Ramos (cell line): ENCODE data around the gene DOLPP1.
"Not testable (repeated sequence)": the region's sequence is repeated elsewhere in the genome, so short reads cannot be mapped to it uniquely, and the experiment has no call there.

ENCODE experiments used
- in situ Hi-C: fragments of 300-500 bp; cut with MboI; formaldehyde crosslinking; loops from one replicate; pipeline ENCODE4 v1.14.3; 2022; ENCODE audit warnings: low sequenced_read_pairs; ENCODE audit not compliant: unreplicated experiment

Gene DOLPP1

DNA sequence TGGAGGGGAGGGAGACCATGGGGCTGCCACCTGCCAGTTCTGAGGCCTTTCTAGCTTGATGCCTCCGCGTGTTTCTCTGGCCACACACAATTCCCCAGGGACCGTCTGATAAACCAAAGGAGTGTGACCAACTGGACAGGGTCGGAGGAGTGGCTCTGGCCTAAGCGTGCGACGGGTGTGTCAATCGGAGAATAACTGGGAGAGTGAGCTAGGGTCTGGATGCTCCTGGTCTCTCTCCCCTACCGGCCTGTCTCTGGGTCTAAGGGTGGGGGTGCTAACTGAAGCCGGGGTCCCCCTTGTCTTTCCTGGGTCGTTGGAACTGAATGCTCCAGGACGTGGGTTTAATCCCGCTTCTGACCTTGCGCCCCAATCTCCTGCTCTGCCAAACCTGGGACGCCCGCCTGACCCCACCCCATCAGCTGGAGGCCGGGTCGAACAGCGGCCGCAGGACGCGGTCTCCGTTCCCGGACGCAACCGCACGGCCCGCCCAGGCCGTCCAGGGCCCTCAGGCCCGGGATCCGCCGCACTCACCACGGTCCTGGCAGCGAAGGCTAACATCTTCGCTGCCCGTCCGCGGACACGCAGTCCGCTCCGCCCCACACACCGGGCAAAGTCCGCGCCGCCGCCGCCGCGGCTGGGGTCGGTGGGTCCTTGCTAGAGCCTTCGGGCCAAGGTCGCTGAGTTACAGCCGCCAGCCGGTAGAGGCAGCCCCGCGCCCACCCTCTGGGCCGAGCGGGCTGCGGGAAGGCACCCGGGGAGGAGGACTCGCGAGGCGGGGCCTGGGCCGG is 29.2 kb downstream of the DOLPP1 start:
- in situ Hi-C loops: no loop called here

DNA sequence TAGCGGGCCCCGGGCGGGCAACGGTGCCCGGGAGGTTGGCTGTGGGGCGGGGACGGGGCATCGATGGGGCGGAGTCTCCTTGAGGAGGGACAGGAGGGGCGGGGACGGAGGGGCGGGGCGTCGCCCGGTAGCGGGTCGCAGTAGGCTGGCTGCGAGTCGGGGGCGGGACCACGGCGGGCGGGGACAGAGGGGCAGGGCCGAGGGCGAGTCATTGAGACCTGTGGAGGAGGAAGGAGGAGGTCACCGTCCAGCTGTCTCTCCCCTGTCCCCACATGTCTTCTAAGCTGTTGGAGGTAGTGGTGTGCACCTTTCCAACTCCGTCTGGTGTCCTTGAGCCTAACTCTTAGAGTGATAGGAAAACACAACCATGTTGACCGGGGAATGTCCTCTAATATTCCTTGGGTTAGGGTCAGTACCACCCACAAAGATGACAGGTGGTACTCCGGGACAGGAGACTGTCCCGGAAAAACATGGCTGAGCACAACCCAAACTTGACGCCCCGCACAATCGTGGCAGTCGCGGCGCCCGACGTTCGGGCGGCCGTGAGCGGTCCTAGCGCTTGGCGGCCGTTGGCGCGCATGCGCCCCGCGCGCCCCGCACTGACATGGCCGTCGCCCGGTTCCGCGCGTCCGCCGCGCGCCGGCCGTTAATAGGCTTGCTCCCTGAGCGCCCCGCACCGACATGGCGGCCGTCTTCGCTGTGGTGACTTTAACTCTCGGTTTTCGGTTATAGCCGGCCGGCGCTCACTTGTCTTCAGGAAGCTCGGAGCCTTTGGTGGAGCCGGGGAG is 30.0 kb downstream of the DOLPP1 start, which contains the start of the genes CRAT and PTPA:
Gene CRAT, minus strand, starts transcription at position 54 of the 788 bp plus-strand sequence. CDS start 284 bp downstream, outside the sequence.
Gene PTPA, plus strand, starts transcription at position 676 of the 788 bp plus-strand sequence. CDS start 186 bp downstream, outside the sequence.
- in situ Hi-C loops: no loop called here

DNA sequence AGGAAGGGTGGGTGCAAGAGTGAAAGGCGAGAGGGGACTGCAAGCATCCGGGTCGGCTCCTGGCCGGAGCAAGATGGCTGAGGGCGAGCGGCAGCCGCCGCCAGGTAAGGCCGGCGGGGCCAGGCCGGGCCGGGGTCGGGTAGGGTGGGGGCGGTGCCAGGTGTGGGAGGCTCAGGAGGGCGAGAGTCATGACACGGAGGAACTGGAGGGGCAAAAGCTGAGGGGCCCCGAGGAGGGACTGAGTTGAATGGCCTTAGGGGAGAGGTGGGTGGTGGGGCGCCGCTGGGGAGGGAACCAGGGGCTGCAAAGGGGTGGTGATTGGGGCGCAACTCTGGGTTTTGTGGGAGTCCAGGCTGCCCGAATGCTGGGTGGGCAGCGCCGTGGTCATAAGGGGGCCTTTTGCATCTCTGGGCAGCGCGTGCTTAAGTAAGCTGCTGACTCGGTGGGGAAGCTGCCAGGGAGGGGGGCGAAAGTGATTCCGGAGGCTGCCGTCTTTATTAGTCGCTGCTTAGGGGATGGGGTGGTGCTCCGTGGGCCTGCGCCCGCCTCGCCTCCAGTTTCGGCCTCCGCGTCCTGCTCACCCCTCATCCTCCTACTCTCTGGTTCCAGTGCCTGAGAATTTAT is 30.7 kb downstream of the DOLPP1 start:
- in situ Hi-C loops: no loop called here

DNA sequence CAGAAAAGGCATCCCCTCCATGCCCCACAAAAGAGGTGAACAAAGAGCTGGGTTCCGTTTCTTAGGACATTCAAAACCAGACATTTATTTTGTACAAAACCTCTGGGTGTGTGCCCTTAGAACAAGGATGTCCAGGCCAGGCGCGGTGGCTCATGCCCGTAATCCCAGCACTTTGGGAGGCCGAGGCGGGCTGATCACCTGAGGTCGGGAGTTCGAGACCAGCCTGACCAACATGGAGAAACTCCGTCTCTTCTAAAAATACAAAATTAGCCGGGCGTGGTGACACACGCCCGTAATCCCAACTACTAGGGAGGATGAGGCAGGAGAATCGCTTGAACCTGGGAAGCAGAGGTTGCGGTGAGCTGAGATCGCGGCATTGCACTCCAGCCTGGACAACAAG is 31.6 kb downstream of the DOLPP1 start:
- in situ Hi-C loops: not testable (repeated sequence)

DNA sequence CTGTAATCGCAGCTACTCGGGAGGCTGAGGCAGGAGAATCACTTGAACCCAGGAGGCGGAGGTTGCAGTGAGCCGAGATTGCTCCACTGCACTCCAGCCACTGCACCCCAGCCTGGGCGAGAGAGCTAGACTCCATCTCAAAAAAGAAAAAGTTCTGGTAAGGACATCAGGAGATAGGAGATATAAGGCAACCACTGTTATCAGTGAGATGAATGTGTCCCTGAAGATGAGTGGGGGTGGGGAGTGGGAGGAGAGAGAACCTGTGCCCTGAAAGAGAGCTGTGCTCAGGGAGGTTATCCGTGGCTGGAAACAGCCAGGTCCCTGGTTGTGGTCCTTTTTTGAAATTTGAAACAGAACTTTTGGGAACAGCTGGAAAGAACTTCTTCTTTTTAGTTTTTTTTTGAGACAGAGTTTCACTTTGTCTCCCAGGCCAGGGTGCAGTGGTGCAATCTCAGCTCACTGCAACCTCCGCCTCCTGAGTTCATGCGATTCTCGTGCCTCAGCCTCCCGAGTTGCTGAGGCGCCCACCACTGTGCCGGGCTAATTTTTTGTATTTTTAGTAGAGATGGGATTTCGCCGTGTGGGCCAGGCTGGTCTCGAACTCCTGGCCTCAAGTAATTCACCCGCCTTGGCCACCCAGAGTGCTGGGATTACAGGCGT is 32.9 kb downstream of the DOLPP1 start:
- in situ Hi-C loops: no loop called here

DNA sequence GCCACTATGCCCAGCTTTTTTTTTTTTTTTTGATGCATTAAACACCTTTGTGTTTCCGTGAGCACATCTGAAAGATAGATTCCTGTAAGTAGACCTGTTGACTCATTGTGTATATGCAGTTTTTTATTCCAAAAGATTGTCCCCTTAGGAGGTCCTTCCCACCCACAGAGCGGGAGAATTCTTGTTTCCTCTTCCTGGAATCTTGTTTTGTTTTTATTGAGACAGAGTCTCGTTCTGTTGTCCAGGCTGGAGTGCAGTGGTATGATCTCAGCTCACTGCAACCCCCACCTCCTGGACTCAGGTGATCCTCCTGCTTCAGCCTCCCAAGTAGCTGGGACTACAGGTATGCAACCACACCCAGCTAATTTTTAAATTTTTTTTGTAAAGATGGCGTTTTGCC is 37.9 kb downstream of the DOLPP1 start:
- in situ Hi-C loops: no loop called here

DNA sequence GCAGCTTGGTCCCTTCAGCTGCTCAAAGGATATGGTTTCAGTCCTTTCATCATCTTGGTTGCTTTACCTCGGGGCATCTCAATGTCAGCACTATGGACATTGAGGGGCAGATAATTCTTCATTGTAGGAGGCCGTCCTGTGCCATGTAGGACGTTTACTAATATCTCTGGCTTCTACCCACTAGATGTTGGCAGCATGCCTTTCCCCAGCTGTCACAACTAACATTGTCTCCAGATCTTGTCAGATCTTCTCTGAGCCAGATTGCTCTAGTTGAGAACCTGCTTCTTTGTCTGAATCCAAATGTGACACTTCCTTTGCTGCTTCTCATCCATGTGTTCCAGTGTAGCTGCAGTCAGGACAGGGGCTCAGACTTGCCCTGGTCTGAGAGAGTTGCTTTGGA is 40.6 kb downstream of the DOLPP1 start:
- in situ Hi-C loops: no loop called here

DNA sequence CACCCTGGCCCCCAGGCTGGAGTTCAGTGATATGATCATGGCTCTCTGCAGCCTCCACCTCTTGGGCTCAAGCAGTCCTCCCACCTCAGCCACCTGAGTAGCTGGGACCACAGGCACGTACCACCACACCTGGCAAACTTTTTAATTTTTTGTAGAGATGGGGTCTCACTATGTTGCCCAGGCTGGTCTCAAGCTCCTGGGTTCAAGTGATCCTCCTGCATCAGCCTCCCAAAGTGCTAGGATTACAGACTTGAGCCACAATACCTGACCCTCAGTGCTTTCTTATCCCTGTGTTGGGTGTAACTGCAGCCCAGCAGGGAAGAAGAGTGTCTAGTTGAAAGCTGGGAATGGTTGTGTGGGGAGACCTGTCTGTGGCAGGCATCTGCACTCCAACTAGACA is 41.2 kb downstream of the DOLPP1 start:
- in situ Hi-C loops: no loop called here

DNA sequence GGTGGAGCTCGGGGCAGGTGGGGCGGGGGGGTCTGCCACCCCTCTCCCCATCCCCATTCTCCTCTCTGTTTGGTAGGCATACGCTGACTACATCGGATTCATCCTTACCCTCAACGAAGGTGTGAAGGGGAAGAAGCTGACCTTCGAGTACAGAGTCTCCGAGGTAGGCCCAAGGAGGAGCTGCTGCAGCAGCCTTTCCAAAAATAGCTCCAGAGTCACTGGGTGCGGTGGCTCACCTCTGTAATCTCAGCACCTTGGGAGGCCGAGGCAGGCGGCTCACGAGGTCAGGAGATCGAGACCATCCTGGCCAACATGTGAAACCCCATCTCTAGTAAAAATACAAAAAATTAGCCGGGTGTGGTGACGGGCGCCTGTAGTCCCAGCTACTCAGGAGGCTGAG is 42.1 kb downstream of the DOLPP1 start:
- in situ Hi-C loops: not testable (repeated sequence)

DNA sequence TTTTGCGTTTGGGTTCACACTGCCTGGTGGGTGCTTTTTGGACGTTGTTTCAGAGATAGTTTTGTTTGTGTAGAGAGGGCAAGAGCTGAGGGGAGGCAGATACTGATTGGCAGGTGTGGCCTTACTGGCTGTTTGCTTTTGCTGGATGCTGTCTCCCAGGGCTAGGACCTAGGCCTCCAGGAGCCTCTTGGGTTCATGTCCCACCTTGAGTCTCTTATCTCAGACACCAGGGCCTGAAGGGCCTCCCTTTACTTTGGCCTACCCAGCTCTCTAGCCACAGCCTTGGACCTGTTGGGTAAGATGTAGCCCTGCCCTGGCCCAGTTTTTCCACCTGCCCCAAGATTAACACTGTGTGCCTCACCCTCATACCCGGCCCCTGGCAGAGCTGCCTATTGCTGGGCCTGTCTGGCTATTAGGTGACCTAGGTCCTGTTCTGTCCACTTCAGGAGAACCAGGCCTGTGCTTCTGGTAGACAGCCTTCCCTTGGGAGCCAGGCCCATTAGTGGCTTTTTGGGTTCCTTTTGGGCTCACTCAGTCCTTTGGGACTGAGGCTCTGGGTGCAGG is 43.7 kb downstream of the DOLPP1 start:
- in situ Hi-C loops: loop anchor here (25.0 kb wide), 1 partner anchor 663 kb away; no protein-coding TSS in a partner anchor

DNA sequence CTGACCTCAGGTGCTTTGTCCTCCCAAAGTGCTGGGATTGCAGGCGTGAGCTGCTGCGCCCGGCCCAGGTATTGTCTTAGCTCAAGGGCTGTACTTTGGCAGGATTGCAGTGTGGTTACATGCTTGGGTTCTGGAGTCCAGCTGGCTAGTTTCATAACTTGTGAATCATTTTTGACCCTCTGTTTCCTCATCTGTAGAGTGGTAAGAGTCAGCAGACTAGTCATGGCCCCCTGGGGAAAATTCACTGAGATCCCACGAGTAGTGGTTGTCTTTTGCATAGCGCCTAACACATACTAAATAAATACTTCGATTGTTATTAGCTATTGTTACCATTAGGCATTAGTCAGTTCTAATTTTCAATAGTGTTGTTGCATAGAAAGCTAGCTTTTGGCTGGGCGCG is 44.6 kb downstream of the DOLPP1 start:
- in situ Hi-C loops: loop anchor here (25.0 kb wide), 1 partner anchor 662 kb away; no protein-coding TSS in a partner anchor

DNA sequence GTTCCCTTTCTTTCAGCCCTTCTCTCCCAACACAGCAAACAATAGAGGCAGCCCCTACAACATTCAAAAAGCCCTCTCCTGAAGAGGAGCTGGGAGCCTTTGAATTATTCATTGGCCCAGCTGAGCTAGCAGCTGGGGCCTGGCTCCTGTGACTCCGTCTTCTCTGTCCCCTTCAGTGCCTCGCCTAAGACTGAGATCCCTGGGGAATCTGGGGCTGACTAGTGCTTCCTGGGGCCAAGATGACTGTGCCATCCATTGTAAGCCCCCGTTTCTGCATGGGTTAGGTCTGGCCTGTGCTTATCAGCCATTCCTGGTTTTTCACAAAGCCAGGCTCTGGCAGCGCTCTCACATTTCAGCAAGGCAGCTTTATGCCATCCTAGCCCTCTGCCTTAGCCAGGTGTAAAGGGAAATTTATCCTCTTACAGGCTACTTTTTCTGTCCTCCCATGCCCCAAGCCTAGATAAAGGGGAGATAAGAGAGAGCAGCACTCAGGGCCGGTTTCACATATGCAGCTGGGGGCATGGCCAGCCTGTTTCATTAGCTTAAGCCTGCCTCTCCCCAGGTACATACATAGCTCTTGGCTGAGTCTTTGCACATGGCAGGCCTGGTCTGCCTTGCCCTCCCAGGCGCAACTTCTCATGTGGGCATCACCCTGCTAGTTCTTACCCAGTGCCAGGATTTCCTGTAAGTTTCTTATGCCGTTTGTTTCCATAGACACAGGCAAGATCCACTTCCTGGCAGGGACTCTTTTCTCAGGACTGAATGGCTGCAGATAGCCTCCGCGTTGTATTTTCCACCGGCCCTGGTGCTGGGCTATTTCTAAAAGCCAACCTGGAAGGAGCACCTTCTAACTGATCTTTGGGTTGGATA is 46.1 kb downstream of the DOLPP1 start:
- in situ Hi-C loops: loop anchor here (25.0 kb wide), 1 partner anchor 660 kb away; no protein-coding TSS in a partner anchor

DNA sequence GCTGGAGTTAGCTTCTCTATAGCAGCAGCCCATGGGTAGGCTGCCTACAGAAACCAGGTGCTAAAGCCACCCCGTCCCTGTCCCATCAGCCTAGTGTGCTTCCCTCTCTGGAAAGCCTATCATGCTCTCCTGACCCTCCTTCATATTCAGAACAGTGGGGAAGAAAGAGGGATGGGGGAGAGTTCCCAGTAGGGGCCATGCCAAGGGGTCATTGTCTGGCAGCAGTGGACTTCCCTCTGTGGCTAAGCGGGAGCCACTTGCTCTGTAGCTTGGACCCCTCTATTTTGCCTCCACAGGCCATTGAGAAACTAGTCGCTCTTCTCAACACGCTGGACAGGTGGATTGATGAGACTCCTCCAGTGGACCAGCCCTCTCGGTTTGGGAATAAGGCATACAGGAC is 47.8 kb downstream of the DOLPP1 start:
- in situ Hi-C loops: loop anchor here (25.0 kb wide), 1 partner anchor 659 kb away; no protein-coding TSS in a partner anchor

DNA sequence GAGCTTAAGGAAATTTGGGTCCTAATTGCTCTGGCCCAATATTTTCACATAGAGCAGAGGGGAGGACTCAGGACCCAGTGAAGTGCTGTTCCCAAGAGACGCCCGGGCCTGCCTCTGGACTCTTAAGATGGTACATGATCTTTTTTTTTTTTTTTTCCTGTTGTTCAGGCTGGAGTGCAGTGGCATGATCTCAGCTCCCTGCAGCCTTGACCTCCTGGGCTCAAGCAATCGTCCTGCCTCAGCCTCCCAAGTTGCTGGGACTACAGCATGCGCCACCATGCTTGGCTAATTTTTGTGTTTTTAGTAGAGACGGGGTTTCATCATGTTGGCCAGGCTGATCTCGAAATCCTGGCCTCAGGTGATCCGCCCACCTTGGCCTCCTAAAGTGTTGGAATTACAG is 49.4 kb downstream of the DOLPP1 start:
- in situ Hi-C loops: loop anchor here (5.0 to 25.0 kb wide), 2 partner anchors 482 to 657 kb away; no protein-coding TSS in a partner anchor

DNA sequence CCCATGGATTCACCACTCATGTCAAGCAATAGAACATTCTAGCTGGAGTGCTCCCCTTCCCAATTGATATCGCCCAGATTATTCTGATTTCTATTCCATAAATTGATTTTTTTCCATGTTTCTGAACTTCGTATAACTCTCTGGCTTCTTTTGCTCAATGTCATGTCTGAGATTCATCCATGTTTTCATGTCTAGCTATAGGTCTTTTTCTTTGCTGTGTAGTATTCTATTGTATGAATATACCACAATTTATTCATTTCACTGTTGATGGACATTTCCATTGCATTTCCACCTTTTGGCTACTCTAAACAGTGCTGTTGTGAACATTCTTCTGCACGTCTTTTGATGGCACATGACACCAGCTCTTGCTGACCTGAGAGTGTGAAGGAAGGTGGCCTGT is 49.9 kb downstream of the DOLPP1 start:
- in situ Hi-C loops: loop anchor here (5.0 to 25.0 kb wide), 2 partner anchors 482 to 657 kb away; no protein-coding TSS in a partner anchor

DNA sequence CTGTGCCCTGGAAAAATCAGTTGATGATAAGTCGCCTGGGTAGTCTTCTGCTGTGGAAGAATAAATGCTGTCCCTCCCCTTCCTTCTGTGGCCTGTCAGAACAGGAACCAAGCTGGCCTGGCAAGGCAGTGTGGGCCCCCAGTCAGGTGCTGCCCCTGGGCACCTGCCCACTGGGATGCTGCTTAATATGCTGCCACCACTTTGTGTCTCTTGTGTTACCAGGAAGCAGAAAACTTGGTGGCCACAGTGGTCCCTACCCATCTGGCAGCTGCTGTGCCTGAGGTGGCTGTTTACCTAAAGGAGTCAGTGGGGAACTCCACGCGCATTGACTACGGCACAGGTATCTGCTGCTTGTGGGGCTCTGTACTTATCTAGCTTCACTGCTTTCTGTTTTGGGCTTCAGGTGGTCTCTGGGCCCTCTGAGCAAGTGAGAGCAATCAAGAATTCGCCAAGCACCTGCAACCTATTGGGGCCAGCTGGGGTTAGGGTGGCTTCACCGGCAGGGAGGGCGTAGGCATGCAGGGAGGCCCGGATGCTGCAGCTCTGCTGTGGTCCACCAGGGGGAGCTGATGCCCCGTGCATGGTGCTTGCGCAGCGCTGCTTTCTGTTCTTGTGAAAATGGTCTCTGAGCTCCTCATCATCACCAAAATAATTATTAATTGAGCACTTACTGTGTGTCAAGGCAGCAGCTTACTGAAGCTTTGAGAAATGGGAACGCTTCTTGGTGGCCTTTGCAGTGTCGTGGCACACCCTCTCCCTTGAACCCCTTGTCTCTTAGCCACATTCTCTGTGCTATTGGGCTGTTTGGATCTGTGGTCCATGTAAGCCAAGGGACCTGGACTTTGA is 50.6 kb downstream of the DOLPP1 start:
- in situ Hi-C loops: loop anchor here (5.0 to 25.0 kb wide), 2 partner anchors 481 to 656 kb away; no protein-coding TSS in a partner anchor

DNA sequence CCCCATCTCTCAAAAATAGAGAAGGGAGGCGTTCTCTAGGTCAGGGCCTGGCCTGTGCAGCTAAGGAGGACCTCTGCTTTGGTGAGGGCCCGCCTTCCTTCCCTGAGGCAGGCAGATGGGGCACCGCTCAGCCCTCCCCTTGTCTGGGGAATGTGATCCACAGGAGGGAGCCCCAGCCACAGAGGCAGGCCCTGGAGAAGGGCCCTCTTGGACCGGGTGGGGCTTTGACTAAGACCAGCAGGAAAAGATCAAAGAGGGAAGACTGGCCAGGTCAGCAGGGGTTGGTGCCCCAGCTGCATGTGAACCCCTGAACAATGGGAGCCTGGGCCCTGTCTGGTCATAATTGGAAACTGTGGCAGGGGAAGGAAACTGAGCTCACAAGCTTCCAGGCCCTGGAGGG is 52.2 kb downstream of the DOLPP1 start:
- in situ Hi-C loops: loop anchor here (5.0 to 25.0 kb wide), 2 partner anchors 479 to 654 kb away; no protein-coding TSS in a partner anchor

DNA sequence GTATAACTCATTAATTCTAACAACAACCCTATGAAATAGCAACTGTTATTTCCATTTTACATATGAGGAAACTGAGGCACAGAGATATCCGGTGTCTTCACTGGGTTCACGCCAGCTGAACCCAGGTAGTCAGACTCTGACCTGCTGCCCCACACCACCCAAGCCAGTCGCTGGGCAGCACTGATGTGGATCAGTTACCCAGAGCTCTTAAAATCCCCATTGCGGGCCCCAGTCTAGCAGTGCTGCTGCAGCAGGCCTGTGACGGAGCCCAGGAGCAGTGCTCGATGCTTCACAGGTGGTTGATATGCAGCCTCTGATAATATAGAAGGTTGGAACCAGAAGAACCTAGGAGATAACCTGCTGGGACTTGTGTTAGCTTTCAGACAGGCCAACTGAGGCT is 54.6 kb downstream of the DOLPP1 start:
- in situ Hi-C loops: loop anchor here (25.0 kb wide), 1 partner anchor 652 kb away; no protein-coding TSS in a partner anchor
